M059J (cell line): ENCODE data around the gene IL12RB2. TPM values are rescaled to one million over a fixed set of nuclear protein-coding genes. Genes with fewer than 3 reads are reported as not detected.
"Not testable (repeated sequence)": the region's sequence is repeated elsewhere in the genome, so short reads cannot be mapped to it uniquely, and the experiment has no call there.

ENCODE experiments used
- DNase-seq: peaks from one replicate; pipeline ENCODE4 v3.0.0-alpha.2; 2012; ENCODE audit warnings: low read depth
- total RNA-seq: library from RNA; depleted of rRNA; stranded (reverse); fragments of >200 nt; shearing (Covaris generic); gene quantifications from 2 replicates; pipeline ENCODE4 v1.2.3, GENCODE V29; 2014

IL12RB2 gene
- total RNA-seq, 1 experiment from 2014 or later, result 0.62 TPM

DNA sequence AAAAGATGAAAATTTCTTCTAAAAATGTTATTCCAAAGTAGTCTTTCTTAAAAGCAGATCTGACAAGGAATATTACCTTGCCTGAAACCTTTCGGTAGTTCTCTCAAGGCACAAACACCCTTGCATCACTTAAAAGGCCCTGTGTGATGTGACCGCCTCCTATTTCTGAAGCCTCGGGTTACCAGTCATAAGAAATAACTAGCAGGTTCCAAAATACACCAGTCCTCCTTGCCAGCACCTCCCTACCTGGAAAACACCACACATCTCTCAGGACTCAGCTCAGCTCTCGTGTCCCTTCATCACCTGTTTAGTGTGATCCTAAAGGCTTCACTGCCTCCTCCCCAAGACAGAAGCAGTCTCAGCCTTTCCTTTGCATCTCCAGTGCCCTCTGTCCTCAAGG, 86.9 kb downstream of the IL12RB2 start:
- DNase-seq, result no peak

DNA sequence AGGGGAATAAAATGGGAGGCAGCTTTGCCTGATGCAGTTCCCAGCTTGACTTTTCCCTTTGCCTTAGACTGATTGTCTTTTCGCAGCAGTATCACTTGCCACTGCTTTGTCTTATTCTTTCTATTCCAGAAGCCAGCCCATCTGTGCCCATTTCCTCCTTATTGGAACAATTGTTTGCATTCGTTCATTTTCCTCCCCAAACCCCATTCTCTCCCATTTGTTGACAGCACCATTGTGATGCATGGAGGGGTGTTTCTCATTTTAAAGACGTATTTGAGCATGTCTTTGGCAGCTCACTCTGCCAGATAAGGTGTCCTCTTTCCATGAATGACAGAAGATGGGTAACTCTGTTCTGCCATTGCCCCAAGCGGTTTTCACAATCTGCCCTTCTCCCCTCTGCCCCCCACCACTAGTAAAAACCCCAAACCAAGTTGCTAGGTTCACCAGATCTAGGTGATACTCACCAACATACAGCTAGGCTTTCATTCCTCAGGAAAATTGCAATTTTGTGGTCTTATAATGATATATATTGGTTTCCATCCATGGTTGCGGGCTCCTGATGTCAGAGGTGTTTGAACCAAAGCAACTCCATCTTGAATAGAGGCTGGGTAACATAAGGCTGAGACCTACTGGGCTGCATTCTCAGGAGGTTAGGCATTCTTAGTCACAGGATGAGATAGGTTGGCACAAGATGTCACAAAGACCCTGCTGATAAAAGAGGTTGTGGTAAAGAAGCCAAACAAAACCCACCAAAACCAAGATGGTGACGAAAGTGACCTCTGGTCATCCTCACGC, 91.7 kb downstream of the IL12RB2 start:
- no peak for DNase-seq

DNA sequence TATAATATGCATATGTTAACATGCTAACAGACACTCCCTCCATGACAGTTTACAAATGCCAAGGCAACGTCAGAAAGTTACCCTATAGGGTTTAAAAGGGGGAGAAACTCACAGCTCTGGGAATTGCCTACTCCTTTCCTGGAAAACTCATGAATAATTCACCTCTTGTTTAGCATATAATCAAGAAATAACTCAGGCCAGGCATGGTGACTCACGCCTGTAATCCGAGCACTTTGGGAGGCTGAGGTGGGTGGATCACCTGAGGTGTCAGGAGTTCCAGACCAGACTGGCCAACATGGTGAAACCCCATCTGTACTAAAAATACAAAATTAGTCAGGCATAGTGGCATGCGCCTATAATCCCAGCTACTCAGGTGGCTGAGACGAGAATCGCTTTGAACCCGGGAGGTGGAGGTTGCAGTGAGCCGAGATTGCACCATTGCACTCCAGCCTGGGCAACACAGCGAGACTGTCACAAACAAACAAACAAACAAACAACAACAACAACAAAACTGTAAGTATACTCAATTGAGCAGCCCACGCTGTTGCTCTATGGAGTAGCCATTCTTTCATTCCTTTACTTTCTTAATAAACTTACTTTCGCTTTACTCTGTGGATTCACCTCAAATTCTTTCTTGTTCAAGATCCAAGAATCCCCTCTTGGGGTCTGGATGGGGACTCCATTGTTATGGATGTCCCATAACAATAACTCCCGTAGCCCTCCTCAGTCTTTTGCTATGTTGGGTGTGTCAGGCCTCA, 92.5 kb downstream of the IL12RB2 start:
- DNase-seq, result peak; percentile 94

DNA sequence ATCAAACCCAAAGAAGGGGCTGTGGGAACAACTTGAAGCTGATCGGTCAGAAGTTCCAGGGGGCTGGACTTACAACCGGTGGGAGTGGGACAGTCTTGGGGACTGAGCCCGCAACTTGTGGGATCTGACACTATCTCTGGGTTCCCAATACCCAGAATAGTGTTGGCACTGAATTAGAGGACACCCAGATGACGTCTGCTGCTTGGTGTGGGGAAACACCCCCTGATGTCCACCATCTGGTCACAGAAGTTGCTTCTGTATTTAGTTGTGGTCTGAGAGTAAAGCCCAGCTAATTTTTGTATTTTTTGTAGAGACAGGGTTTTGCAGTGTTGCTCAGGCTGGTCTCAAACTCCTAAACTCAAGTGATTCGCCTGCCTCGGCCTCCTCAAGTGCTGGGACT, 93.8 kb downstream of the IL12RB2 start:
- DNase-seq, result no peak

DNA sequence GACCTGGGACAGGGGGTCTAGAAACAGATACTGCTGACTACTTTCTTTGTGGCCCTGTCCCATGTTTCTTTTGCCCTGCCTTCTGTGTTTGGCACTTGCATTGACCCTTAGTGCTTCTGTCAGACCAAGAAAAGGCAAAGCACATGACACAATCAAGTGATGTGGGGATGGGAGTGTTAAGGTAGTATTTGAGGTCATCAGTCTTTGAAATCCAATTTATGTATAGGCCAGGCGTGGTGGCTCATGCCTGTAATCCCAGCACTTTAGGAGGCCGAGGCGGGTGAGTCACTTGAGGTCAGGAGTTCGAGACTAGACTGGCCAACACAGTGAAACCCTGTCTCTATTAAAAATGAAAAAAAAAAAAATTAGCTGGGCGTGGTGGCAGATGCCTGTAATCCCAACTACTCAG, 96.5 kb downstream of the IL12RB2 start:
- DNase-seq, result peak; percentile 64

DNA sequence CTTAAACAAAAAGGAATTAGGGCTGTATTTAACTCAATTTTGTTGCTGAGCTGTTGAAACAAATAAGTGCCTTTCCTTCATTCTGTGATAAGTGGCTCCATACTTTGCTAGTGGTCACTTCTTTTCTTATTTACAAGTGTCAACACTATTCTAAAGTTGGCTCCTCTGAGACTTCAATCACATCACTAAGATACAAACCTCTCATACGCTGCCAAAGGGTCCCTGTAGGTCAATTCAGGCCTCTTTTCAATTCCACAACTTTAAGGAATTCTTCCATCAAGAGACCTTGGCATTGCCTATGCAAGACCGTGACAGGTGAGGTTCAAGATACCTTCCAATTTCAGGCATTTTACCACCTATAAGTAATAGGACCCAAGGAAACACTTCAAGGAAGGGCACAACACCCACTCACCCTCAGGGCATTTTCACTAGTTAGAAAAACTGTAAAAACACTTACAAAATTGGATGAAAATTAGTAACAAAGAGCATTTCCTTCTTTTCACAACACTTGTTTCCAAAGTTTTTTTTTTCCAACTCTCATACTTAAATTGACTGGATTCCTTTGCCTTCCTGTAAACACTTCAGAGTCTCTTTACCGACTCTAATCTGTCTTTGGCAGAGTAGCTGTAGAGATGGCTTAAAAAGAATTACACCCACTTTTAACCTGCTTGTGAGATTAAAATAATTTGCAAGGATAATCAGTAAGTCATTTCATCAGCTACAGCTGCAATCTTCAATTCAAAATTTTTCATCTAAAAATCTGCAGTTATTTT, 98.0 kb downstream of the IL12RB2 start:
- DNase-seq, result no peak

DNA sequence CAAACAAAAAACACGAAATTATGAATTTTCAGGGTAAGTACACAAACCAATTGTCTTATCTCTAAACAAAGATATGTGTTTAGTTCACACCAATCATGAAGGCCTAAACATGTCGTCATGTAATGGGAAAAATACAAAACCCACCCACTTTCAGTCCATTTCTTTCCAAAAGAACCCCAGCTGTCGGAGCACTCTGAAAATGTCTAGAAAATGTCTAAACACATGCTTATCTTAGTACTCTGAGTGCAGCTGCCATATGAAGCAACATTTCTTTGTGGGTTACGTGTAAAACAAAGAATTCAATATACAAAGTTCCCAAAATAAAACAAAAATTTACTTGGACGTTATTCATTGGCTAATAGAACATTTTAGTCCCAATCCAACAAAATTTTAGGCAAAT, 99.8 kb downstream of the IL12RB2 start:
- DNase-seq, result no peak

DNA sequence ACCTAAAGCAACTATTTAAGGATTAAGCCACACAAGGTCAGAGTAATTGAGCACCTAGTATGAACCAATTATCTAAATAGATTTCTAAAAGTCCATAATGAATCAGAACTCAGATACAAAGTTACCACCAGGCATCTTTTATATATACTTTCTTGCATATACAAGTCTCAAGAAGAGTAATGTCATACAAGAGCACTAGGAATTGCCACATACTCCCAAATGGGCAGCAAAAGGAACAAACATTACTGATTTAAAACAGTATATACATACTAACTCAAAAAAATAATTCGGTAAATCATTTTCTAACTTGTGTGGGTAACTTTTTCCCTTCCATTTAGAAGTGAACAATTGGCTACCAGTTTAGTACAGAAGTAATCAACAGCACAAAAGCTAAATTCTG, 100.5 kb downstream of the IL12RB2 start:
- no peak for DNase-seq

DNA sequence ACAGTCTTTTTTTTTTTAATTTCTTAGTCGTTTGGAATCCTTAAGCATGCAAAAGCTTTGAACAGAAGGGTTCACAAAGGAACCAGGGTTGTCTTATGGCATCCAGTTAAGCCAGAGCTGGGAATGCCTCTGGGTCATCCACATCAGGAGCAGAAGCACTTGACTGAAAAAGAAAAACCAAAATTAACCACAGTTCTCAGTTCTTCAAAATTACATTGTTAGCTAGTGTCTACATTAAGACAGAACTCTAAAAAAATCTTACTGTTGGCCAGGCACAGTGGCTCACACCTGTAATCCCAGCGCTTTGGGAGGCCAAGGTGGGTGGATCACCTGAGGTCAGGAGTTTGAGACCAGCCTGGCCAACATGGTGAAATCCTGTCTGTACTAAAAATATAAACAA, 105.4 kb downstream of the IL12RB2 start:
- DNase-seq, result not testable (repeated sequence)

DNA sequence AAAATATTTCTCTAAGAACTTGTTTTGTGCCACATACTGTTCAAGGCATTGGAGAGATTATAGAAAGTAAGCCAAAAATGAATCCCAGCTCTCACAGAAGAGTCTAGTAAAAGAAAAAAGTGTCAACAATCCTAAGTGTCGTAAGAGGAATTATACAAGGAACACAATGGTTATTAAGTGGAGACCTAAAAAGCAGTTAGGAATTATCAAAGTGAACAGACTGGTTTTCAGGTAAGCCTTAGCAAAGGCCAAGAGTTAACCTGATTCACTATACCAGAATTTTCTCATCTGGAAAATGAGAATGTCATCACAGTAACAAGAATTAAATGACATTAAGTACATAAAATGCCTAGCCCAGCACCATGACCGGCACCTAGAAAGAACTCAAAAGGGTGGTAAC, 106.9 kb downstream of the IL12RB2 start:
- no peak for DNase-seq

DNA sequence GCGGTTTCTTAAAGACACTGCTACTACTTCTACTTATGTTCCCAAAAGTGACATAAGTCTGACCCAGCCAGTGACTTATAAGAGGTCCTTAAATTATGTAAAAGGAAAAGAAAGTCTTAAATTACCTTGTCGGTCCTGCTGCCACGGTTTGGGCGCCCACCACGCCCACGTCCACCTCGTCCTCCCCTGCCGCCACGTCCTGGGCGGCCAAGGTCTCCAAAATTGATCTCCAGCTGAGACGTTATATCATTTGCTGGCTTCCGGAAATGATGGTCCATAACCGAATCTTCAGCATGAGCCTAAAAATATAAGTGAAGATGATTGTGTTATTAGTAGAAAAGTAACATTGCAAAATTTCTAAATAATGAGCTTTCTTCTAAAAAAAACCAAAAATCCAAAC, 107.4 kb downstream of the IL12RB2 start:
- DNase-seq, result no peak

DNA sequence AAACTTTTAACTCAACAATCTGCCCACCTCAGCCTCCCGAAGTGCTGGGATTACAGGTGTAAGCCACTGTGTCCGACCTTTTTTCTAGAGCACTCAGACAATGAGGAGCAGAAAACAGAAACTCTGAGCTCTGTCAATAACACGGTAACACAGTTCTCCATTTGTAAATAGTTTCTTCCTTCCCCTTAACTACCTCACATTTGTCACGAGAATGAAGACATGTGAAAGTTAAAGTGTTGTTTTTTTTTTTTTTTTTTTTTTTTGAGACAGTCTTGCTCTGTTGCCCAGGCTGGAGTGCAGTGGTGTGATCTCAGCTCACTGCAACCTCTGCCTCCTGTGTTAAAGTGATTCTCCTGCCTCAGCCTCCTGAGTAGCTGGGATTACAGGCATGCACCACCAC, 110.1 kb downstream of the IL12RB2 start:
- DNase-seq, result not testable (repeated sequence)

DNA sequence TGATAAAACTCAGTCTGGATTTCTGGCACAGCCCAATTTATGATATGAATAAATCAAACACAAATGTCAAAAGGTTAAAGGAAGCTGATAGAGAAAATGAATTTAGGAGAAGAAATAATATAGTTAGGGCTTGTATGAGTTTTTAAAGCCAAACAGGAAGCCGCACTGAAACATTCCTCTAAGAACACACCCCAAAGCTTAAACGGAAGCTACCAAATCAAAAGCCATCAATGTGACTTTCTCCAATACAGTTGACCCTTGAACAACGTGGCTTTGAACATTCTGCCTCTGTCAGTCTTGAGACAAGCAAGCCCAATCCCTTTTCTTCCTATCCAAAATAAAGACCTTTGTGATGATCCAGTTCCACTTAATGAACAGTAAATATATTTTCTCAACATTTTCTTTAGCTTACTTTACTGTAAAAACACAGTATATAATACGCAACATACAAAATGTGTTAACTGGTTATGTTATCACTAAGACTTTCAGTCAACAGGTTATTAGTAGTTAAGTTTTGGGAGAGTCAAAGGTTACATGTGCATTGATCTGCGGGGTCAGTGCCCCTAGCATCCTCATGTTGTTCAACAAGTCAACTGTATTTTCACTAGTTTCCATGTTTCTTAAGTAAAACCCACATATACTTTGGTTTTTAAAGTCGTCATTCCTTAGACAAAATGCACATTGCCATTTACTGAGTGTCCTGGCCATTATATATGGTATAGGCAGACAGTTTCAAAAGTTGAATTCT, 111.3 kb downstream of the IL12RB2 start:
- no peak for DNase-seq

DNA sequence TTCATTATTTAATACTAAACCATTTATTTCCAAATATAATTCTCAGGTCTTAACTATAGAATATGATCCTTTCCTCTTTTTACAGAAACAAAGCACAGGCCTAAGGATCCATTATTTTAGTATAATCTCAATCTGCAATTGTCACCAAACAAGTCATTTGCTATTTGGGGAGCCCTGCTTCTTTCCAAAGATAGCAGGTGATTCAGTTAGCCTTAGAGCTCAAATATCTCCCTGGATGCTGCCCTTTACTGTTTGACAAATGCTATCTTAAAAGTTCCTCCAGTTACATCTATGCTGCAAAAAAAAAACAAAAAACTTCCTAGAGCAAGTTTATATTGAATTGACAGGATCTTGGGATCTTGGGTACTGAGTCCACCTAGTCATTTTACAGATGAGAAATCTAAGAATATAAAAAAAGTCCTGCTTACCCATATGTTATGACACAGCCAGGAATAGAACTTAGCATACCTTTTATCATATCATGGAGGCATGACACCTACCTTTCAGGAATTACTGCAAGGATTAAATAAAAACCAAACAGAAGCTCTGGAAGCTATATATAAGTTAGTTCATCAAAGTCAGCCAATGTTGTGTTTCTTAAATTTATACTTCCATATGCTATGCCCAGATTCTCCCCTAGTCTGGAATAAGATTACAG, 113.3 kb downstream of the IL12RB2 start:
- DNase-seq, result no peak

DNA sequence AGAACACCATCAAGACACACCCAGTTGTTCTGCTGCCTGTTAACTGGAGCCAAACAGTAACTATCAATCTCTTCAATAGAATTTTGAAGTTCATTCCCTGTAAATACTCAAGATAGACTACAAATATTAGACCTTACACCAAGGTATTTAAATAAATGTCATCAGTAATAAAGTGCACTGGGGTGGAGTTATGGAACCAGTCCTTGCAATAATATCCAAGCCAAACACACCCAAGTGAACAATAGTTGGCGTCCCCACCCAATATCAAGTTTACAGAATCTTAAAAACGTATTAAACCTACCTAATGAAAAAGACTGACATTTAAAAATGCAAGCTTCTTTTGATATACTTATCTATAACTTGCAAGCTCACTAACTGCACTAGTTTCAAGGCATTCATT, 119.8 kb downstream of the IL12RB2 start:
- DNase-seq, result no peak

DNA sequence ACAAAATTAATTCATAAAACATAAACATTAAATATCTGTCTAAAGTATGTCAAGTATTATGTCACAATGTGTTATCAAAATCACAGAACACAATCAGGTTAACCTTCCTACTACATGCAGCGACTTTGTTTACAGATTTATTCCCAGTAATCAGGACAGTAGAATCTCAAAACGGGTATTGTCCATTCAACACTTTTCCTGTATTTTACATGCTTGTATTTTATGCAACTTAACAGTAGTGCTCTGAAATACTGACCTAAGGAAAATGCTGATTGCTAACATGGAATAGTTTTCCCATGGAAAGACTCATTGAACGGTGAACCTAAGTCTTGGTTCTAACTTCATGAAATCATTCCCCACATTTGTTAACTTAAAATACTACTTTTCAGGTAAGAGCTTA, 120.3 kb downstream of the IL12RB2 start:
- DNase-seq, result no peak

DNA sequence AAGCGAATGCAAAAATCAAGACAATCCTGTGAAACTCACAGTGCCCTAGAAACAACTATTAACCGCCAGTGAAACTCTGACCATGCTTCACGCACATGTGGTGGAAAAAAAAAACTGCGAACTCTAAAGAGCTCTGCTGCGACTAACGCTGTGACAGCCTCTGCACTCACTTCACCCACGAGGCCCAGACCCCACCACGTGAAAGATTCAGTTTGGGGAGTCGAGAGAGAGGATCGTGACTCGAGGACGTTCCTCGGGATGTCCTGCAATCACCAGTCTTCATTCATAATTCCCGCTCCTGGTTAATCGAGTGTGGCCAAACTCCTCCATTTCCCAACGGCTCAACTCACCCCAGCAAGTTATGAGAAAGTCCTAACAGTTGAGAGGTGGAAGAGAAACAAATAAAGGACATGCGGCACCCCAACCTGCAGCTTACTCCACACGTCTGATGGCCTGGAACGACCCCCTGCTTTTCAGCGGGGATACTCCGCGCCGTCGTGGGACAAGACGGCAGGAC, 121.4 kb downstream of the IL12RB2 start:
- DNase-seq, result peak; percentile 29

DNA sequence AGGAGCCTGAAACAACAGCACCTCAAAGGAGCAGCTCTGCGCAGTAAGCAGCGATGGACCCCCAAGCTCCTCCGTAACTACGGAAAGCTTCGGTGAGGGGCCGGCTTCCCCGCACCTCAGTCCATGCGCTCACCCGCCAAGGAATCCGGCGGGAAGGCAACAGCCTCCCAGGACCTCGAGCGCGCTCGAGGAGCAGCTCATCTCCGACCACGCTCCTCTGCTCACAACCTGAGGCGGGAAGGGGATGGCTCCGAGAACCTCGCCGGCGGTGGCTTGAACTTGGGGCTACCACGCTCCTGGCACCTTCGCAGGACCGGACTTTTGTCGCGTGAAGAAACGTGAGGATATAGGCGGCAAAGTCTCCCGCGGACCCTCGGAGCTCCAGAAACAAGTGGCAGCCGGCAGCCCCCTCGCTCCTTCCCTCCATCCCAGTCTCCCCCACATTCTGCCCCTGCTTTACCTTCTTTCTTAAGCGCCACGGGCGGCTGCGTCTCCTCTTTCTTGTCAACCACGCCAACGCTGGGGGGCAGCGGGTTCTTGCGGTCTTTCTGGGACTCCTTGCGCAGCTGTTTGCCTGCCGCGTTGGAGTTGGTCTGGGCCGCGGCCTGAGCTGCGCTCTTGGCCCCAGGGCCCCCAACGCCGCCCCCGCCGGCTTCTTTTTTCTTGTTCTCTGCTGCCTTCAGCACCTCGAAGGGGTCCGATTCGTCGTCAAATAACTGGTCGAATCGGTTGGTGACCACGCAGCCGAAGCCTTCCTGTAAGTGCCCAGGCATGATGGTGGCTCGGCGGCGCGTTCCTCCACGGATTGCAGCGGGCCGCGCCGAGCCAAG, 122.1 kb downstream of the IL12RB2 start:
- peak; percentile 52 for DNase-seq

DNA sequence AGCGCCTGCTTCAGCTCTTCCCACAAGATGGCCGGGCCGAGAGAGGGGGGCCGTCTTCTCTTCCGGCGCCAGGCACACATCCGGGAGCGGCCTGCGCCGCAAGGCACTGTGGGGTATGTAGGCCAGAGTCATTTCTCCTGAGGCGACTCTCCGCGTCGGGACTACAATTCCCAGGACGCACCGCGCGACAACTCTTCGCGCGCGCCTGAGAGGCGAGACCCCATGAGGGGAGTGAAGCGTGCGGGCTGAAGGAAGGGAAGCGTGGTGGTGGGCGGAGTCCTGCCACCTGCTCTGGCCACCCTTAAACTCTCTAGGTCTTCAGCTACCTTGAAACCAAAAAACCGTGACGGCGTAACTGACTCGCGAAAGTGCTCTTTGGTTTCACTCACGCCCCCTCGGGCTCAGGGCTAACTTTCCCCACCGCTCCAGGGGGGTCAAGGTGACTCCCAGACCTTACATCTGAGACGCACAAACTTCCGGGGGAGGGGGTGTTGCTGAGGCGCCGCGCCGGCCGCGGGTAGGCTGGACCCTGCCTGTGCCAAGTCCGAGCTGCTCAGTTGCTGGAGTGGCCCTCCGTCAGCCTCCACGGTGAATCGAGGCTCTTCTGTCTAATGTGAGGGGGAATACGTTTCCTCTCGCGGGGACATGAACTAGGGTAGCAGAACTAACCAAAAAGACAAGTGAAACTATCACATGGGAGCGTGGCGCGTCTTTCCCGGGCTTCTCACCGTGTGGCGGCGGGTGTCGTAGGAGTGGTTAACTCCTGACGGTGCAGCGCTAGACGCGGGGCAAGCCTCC, 122.9 kb downstream of the IL12RB2 start, which contains the start of gene SERBP1:
Gene SERBP1 (minus strand): TSS at position 45 of the 798 bp plus-strand sequence. CDS start 102 bp downstream, outside the sequence.
- peak; percentile 98 for DNase-seq
